Nephron (organoid): ENCODE results near the gene HRC.

Experiments used
- H3K27ac Mint-ChIP-seq, 3 experiments: 2 replicates each; pipeline ENCODE4 v1.8.0; 2020; ENCODE audit warnings: mixed read lengths in 3 of 3, mild to moderate bottlenecking in 2 of 3, moderate library complexity in 1 of 3
- H3K27me3 Mint-ChIP-seq: 2 replicates; pipeline ENCODE4 v1.8.0; 2021; ENCODE audit warnings: low read depth, mild to moderate bottlenecking, moderate library complexity, mixed read lengths
- H3K36me3 Mint-ChIP-seq: 2 replicates; pipeline ENCODE4 v1.8.0; 2020; ENCODE audit warnings: low read depth, mixed read lengths
- H3K4me1 Mint-ChIP-seq: 2 replicates; pipeline ENCODE4 v1.8.0; 2020; ENCODE audit warnings: mixed read lengths
- H3K4me3 Mint-ChIP-seq, 3 experiments: 2 replicates each; pipeline ENCODE4 v1.8.0; 2020; ENCODE audit warnings: mild to moderate bottlenecking in 3 of 3, mixed read lengths in 3 of 3, moderate library complexity in 2 of 3
- H3K9me3 Mint-ChIP-seq: 2 replicates; pipeline ENCODE4 v1.8.0; 2020; ENCODE audit warnings: mixed read lengths
- TF ChIP-seq, protein P1 (sequence below), 3 experiments: fragments of 200-600 bp; sonication (generic); IDR thresholded peaks; one replicate each; pipeline ENCODE4 v1.5.0; 2021; ENCODE audit warnings: antibody characterized with exemption in 3 of 3; ENCODE audit not compliant: unreplicated experiment in 3 of 3

The HRC gene

DNA sequence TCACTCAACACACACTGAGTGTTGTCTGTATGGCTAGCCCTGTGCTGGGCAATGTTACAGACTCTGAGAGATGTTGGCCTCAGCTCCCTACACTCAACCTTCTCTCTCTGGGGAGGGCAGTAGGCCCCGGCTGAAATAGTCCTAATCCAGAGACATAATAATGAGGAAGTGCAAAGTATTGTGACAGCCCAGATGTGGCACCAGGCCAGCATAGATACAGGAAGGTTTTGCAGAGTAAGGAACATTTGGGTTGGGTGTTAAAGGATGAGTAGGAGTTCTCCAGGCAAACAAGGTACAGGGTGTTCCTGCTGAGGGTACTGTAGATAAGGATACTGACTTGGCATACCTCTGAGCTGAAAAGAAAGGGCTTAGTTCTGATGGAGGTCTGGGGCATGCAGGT lies 38.7 kb downstream of the HRC start:
- Mint-ChIP-seq H3K4me1 (peaks cover 32% of the 10 kb centered on the region), H3K27ac (peak overlapping the region; percentile 48 to 70 (median 50)), H3K36me3 (peaks cover 3% of the 10 kb centered on the region), H3K4me3 (peak overlapping the region; percentile 84 to 93 (median 85)), H3K9me3 (no peaks in the 10 kb centered on the region), H3K27me3 (peaks cover 9% of the 10 kb centered on the region)
- TF ChIP-seq, protein P1, sequence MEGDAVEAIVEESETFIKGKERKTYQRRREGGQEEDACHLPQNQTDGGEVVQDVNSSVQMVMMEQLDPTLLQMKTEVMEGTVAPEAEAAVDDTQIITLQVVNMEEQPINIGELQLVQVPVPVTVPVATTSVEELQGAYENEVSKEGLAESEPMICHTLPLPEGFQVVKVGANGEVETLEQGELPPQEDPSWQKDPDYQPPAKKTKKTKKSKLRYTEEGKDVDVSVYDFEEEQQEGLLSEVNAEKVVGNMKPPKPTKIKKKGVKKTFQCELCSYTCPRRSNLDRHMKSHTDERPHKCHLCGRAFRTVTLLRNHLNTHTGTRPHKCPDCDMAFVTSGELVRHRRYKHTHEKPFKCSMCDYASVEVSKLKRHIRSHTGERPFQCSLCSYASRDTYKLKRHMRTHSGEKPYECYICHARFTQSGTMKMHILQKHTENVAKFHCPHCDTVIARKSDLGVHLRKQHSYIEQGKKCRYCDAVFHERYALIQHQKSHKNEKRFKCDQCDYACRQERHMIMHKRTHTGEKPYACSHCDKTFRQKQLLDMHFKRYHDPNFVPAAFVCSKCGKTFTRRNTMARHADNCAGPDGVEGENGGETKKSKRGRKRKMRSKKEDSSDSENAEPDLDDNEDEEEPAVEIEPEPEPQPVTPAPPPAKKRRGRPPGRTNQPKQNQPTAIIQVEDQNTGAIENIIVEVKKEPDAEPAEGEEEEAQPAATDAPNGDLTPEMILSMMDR (IDR thresholded peaks at IDR 0.05; ENCODE audit: unreplicated experiment in 3 of 3) = no peak

DNA sequence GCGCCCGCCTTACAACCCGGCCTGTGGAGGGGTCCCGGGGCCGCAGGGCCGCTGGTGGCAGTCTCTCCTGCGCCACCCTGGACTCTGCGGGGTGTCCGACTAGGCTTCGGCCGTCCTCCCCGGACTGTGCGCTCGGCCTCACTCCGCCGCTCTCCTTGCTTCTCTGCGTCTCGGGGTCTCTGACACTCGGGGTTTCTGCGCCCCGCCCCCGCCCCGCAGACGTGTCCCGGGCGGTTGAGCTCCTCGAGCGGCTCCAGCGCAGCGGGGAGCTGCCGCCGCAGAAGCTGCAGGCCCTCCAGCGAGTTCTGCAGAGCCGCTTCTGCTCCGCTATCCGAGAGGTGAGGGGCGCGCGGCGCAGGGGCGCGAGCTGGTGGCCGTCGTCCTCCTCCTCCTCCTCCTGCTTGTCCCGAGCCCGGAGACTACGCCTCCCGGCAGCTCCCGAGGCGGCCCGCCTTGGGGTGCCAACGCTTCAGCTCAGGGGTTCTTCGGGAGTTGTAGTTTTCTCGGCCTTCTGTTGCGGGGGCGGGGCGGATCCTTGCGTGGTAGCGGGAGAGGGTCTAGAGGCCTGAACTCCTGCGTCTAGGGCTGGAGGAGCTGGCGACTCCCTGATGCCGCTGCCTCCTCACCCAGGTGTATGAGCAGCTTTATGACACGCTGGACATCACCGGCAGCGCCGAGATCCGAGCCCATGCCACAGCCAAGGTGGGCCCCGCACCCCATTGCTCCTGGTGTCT lies 40.4 kb downstream of the HRC start:
- H3K36me3 Mint-ChIP-seq = peaks cover 3% of the 10 kb centered on the region
- TF ChIP-seq, protein P1 (IDR thresholded peaks at IDR 0.05; ENCODE audit: unreplicated experiment in 3 of 3) = no peak
- H3K4me1 Mint-ChIP-seq = peaks cover 37% of the 10 kb centered on the region
- H3K27ac Mint-ChIP-seq = peak overlapping the region; percentile 75 to 82 (median 78)
- peak overlapping the region; percentile 87 to 93 (median 90) for H3K4me3 Mint-ChIP-seq
- no peaks in the 10 kb centered on the region for H3K9me3 Mint-ChIP-seq
- no peaks in the 10 kb centered on the region for H3K27me3 Mint-ChIP-seq

DNA sequence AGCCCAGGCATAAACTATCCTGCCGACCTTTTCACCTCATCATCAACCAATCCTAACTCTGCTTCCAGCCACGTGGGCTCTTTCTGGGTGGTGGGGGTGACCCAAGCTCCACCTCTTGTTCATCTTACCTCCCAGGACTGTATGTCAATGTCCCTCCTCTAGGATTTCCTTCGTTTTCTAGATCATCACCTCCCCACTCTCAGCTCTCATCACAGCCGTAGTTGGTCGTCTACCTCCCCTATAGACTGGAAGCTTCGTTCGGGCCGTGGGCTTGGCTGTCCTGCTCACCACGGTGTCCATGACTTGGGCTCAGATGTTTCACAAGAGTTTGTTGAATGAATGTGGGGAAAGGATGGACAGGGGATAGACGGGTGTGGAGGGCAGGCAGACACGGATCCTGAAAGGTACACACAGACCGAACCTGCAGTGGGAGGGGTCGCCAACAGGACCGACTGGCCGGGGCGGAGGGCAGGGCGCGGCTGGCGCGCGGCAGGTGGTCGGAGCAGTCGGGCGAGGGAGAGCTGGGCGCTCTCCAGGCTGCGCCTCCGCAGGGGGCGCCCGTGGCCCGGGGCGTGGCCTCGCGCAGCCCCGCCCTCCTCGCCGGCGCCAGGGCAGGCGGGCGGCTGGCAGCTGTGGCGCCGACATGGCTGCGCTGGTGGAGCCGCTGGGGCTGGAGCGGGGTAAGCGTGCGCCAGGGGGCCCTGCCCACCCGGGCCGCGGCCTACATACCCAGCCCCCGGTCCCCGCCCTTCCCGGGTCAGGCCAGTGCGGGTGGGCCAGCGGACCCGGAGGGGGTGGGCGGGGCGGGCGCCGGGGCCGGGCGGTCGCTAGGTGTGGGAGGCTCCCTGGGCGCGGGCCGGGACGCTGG lies 41.2 kb downstream of the HRC start, which contains the start of gene LIN7B:
Gene LIN7B (plus strand): TSS at position 609 of the 868 bp plus-strand sequence. CDS start 35 bp downstream, at position 644.
- H3K4me3 Mint-ChIP-seq = peak within 1 kb of the TSS; percentile 87 to 93 (median 90)
- H3K27me3 Mint-ChIP-seq = no peaks in the 10 kb centered on the region
- TF ChIP-seq, protein P1 (IDR thresholded peaks at IDR 0.05; ENCODE audit: unreplicated experiment in 3 of 3) = peak; percentile 20 to 48 (median 26)
- H3K36me3 Mint-ChIP-seq = peaks cover 8% of the 10 kb centered on the region
- peaks cover 37% of the 10 kb centered on the region for H3K4me1 Mint-ChIP-seq
- peak within 1 kb of the TSS; percentile 75 to 82 (median 78) for H3K27ac Mint-ChIP-seq
- H3K9me3 Mint-ChIP-seq = no peaks in the 10 kb centered on the region

DNA sequence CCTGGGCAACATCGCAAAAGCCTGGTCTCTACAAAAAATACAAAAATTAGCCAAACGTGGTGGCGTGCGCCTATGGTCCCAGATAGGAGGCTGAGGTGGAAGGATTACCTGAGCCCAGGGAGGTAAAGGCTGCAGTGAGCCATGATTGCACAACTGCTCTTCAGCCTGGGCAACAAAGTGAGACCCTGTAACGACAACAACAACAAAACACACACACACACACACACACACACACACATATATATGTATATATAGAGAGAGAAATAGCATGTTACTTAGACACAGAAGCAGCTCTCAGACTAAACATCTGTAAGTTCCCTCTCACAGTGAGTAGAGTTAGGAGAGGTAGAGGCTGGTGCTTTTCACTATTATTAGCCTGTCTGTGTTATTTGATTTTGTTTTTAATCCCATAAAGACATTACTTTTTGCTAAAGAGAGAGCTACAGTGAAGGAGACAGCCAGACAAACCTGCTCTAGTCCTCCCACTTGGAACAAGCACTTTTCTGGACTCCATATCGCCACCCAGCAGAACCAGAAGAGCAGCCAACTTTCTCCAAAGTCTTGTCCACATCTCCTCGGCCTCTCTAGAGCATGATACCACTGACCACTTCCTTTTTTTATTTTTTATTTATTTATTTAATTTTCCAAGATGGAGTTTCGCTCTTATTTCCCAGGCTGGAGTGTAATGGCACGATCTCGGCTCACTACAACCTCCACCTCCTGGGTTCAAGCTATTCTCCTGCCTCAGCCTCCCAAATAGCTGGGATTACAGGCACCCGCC lies 43.8 kb downstream of the HRC start:
- Mint-ChIP-seq H3K27ac (peak overlapping the region; percentile 38 to 61 (median 59)), H3K9me3 (no peaks in the 10 kb centered on the region), H3K4me1 (peaks cover 21% of the 10 kb centered on the region)

DNA sequence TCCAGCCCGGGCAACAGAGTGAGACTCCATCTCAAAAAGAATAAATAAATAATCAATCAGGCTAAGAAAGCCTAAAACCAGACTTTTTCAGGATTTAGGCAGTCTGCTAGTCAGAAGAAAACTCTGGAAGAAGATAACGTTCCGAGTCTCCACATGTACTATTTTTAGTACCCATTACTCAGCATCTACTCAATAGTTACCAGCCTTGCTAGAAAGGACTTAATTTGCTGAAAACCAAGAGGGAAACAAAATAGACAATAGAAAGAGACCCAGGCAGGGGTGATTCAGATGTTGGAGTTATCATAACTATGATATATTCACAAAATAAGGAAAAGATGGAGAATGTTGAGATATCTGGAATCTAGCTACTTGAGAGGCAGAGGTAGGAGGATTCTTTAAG lies 44.6 kb downstream of the HRC start:
- Mint-ChIP-seq H3K27me3 (no peaks in the 10 kb centered on the region), H3K9me3 (no peaks in the 10 kb centered on the region), H3K4me3 (peak overlapping the region; percentile 14 to 81 (median 38)), H3K4me1 (peaks cover 18% of the 10 kb centered on the region), H3K27ac (peak overlapping the region in 2 of 3 experiments; percentile 9 to 15), H3K36me3 (peaks cover 30% of the 10 kb centered on the region)
- TF ChIP-seq, protein P1 (IDR thresholded peaks at IDR 0.05; ENCODE audit: unreplicated experiment in 3 of 3) = no peak

More for the DNA sequence above, 43.8 kb downstream of the HRC start:
- H3K27me3 Mint-ChIP-seq = no peaks in the 10 kb centered on the region
- peak overlapping the region; percentile 25 to 81 (median 75) for H3K4me3 Mint-ChIP-seq
- H3K36me3 Mint-ChIP-seq = peaks cover 25% of the 10 kb centered on the region
- TF ChIP-seq, protein P1 (IDR thresholded peaks at IDR 0.05; ENCODE audit: unreplicated experiment in 3 of 3) = no peak
